Spleen (tissue), 7 donors: ENCODE measurements around the gene MAP3K7CL.

Experiments
- POLR2A ChIP-seq, 3 donors: fragments of 450-650 bp; IDR thresholded peaks; one replicate each; pipeline ENCODE4 v1.5.1; 2017; ENCODE audit warnings: antibody characterized with exemption in 3 of 3, mild to moderate bottlenecking in 1 of 3
- POLR2AphosphoS5 ChIP-seq, 3 donors: sonication (generic); formaldehyde crosslinking; IDR thresholded peaks; one replicate each; pipeline ENCODE4 v1.5.1; 2017; ENCODE audit warnings: antibody characterized with exemption in 3 of 3
- TF ChIP-seq, protein P1 (sequence below), 11 experiments: fragments of 200-600 bp in 7 of 11; fragments of 450-650 bp in 4 of 11; sonication (generic) in 4 of 11; IDR thresholded peaks in 8 of 11; conservative IDR thresholded peaks in 3 of 11; 1 replicate in 7 of 11; 2 replicates in 4 of 11; pipeline versions ENCODE4 v1.4.0 to v1.8.0; 2016 to 2021; ENCODE audit warnings: antibody characterized with exemption in 11 of 11, inconsistent platforms in 4 of 11, mild to moderate bottlenecking in 1 of 11
- donor health status: DM: no; HTN: no; CAD: no; lungs with moderate emphysema.
- donor health status: DM: no; HTN: no; CAD: no.
- donor health status: DM: no; HTN: no; CAD: no.

DNA sequence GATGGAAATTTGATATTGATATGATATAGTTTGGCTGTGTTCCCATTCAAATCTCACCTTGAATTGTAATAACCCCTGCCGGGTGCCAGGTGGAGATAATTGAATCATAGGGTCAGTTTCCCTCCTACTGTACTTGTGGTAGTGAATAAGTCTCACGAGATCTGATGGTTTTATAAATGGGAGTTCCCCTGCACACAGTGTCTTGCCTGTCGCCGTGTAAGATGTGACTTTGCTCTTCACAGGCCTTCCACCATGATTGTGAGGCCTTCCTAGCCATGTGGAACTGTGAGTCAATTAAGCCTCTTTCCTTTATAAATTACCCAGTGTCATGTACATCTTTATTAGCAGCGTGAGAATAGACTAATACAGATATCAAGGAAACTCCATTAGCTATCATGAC is 74.6 kb downstream of the MAP3K7CL start:
- TF ChIP-seq, protein P1, sequence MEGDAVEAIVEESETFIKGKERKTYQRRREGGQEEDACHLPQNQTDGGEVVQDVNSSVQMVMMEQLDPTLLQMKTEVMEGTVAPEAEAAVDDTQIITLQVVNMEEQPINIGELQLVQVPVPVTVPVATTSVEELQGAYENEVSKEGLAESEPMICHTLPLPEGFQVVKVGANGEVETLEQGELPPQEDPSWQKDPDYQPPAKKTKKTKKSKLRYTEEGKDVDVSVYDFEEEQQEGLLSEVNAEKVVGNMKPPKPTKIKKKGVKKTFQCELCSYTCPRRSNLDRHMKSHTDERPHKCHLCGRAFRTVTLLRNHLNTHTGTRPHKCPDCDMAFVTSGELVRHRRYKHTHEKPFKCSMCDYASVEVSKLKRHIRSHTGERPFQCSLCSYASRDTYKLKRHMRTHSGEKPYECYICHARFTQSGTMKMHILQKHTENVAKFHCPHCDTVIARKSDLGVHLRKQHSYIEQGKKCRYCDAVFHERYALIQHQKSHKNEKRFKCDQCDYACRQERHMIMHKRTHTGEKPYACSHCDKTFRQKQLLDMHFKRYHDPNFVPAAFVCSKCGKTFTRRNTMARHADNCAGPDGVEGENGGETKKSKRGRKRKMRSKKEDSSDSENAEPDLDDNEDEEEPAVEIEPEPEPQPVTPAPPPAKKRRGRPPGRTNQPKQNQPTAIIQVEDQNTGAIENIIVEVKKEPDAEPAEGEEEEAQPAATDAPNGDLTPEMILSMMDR (IDR thresholded peaks at IDR 0.05 in 8 of 11, conservative IDR thresholded peaks at IDR 0.05 in 3 of 11): no peak
- TF ChIP-seq POLR2AphosphoS5 (IDR thresholded peaks at IDR 0.05) (no peak), POLR2A (IDR thresholded peaks at IDR 0.05) (no peak)
